ENCODE measurements around the gene SLC1A3.

Gene SLC1A3

GRCh38 chr5:36721664-36722235 is 115.3 kb downstream of the SLC1A3 start:
- H3K36me3 ChIP-seq (replicated peaks): no peaks in the 10 kb centered on the region
- H3K4me3 ChIP-seq: no peak overlapping the region
- H3K9me3 ChIP-seq: no peaks in the 10 kb centered on the region
- DNase-seq (ENCODE audit: low spot score in 2 of 2): no peak
- peaks cover 4% of the 10 kb centered on the region for H3K4me1 ChIP-seq
- in situ Hi-C loops (cut with MboI; ENCODE audit: low sequenced_read_pairs): no loop called here
- 0 out of 2 replicates have a peak, but pooled peaks cover 3% of the 10 kb centered on the region for H3K27me3 ChIP-seq (ENCODE audit: low read depth)

- H3K36me3 ChIP-seq (replicated peaks): no peaks in the 10 kb centered on the region
- no peaks in the 10 kb centered on the region for H3K9me3 ChIP-seq
- in situ Hi-C loops (cut with MboI; ENCODE audit: low sequenced_read_pairs): no loop called here
- DNase-seq (ENCODE audit: low spot score in 2 of 2): no peak
- no peak overlapping the region for H3K4me3 ChIP-seq
- no peaks in the 10 kb centered on the region for H3K4me1 ChIP-seq
- H3K27me3 ChIP-seq (ENCODE audit: low read depth): 0 out of 2 replicates have a peak, but pooled peaks cover 3% of the 10 kb centered on the region
Measured at GRCh38 chr5:36722900-36723299, 116.5 kb downstream of the SLC1A3 start.

GRCh38 chr5:36723912-36724311 is 117.5 kb downstream of the SLC1A3 start:
- no peaks in the 10 kb centered on the region for H3K9me3 ChIP-seq
- no peak overlapping the region for H3K4me3 ChIP-seq
- no peaks in the 10 kb centered on the region for H3K4me1 ChIP-seq
- in situ Hi-C loops (cut with MboI; ENCODE audit: low sequenced_read_pairs): no loop called here
- no peaks in the 10 kb centered on the region for H3K36me3 ChIP-seq (replicated peaks)
- 0 out of 2 replicates have a peak, but pooled peaks cover 1% of the 10 kb centered on the region for H3K27me3 ChIP-seq (ENCODE audit: low read depth)
- no peak for DNase-seq (ENCODE audit: low spot score in 2 of 2)

- Histone ChIP-seq H3K9me3 (no peaks in the 10 kb centered on the region), H3K4me3 (no peak overlapping the region), H3K27me3 (ENCODE audit: low read depth) (no peaks in the 10 kb centered on the region), H3K4me1 (no peaks in the 10 kb centered on the region), H3K36me3 (replicated peaks) (no peaks in the 10 kb centered on the region)
- no peak for DNase-seq (ENCODE audit: low spot score in 2 of 2)
- in situ Hi-C loops (cut with MboI; ENCODE audit: low sequenced_read_pairs): loop anchor here (25.0 kb wide), 1 partner anchor 288 kb away; no protein-coding TSS in a partner anchor
Measured at GRCh38 chr5:36724467-36725332, 118.3 kb downstream of the SLC1A3 start.

GRCh38 chr5:36726317-36726716 is 119.9 kb downstream of the SLC1A3 start:
- in situ Hi-C loops (cut with MboI; ENCODE audit: low sequenced_read_pairs): loop anchor here (25.0 kb wide), 1 partner anchor 286 kb away; no protein-coding TSS in a partner anchor
- H3K9me3 ChIP-seq: no peaks in the 10 kb centered on the region
- DNase-seq (ENCODE audit: low spot score in 2 of 2): no peak
- H3K36me3 ChIP-seq (replicated peaks): no peaks in the 10 kb centered on the region
- H3K4me1 ChIP-seq: no peaks in the 10 kb centered on the region
- H3K27me3 ChIP-seq (ENCODE audit: low read depth): no peaks in the 10 kb centered on the region
- H3K4me3 ChIP-seq: no peak overlapping the region

- Histone ChIP-seq H3K4me3 (no peak overlapping the region), H3K27me3 (ENCODE audit: low read depth) (no peaks in the 10 kb centered on the region), H3K4me1 (no peaks in the 10 kb centered on the region), H3K9me3 (no peaks in the 10 kb centered on the region), H3K36me3 (replicated peaks) (no peaks in the 10 kb centered on the region)
- no peak for DNase-seq (ENCODE audit: low spot score in 2 of 2)
- in situ Hi-C loops (cut with MboI; ENCODE audit: low sequenced_read_pairs): loop anchor here (25.0 kb wide), 1 partner anchor 286 kb away; no protein-coding TSS in a partner anchor
Measured at GRCh38 chr5:36726767-36727166, 120.4 kb downstream of the SLC1A3 start.

- Histone ChIP-seq H3K9me3 (no peaks in the 10 kb centered on the region), H3K4me3 (no peak overlapping the region), H3K27me3 (ENCODE audit: low read depth) (no peaks in the 10 kb centered on the region), H3K4me1 (no peaks in the 10 kb centered on the region), H3K36me3 (replicated peaks) (no peaks in the 10 kb centered on the region)
- in situ Hi-C loops (cut with MboI; ENCODE audit: low sequenced_read_pairs): loop anchor here (25.0 kb wide), 1 partner anchor 283 kb away; no protein-coding TSS in a partner anchor
- peak; percentile 40 to 63 for DNase-seq (ENCODE audit: low spot score in 2 of 2)
Measured at GRCh38 chr5:36728697-36729543, 122.5 kb downstream of the SLC1A3 start.

- Histone ChIP-seq H3K9me3 (no peaks in the 10 kb centered on the region), H3K27me3 (ENCODE audit: low read depth) (no peaks in the 10 kb centered on the region; the same call in 1 of the 2 replicates), H3K4me1 (no peaks in the 10 kb centered on the region), H3K36me3 (replicated peaks) (no peaks in the 10 kb centered on the region), H3K4me3 (no peak overlapping the region)
- in situ Hi-C loops (cut with MboI; ENCODE audit: low sequenced_read_pairs): loop anchor here (25.0 kb wide), 1 partner anchor 282 kb away; no protein-coding TSS in a partner anchor
- DNase-seq (ENCODE audit: low spot score in 2 of 2): no peak
Measured at GRCh38 chr5:36730537-36731216, 124.3 kb downstream of the SLC1A3 start.

GRCh38 chr5:36733183-36733582 is 126.8 kb downstream of the SLC1A3 start:
- no peak for DNase-seq (ENCODE audit: low spot score in 2 of 2)

GRCh38 chr5:36734422-36734821 is 128.0 kb downstream of the SLC1A3 start:
- H3K36me3 ChIP-seq (replicated peaks): no peaks in the 10 kb centered on the region
- no peak overlapping the region for H3K4me3 ChIP-seq
- H3K27me3 ChIP-seq (ENCODE audit: low read depth): peaks cover 5% of the 10 kb centered on the region; the same call in 1 of the 2 replicates
- H3K9me3 ChIP-seq: no peaks in the 10 kb centered on the region
- H3K4me1 ChIP-seq: no peaks in the 10 kb centered on the region
- no peak for DNase-seq (ENCODE audit: low spot score in 2 of 2)
- in situ Hi-C loops (cut with MboI; ENCODE audit: low sequenced_read_pairs): loop anchor here (25.0 kb wide), 1 partner anchor 278 kb away; no protein-coding TSS in a partner anchor

More at GRCh38 chr5:36733183-36733582, 126.8 kb downstream of the SLC1A3 start:
- Histone ChIP-seq H3K27me3 (ENCODE audit: low read depth) (peaks cover 5% of the 10 kb centered on the region; the same call in 1 of the 2 replicates), H3K9me3 (no peaks in the 10 kb centered on the region), H3K4me1 (no peaks in the 10 kb centered on the region), H3K4me3 (no peak overlapping the region), H3K36me3 (replicated peaks) (no peaks in the 10 kb centered on the region)
- in situ Hi-C loops (cut with MboI; ENCODE audit: low sequenced_read_pairs): loop anchor here (25.0 kb wide), 1 partner anchor 279 kb away; no protein-coding TSS in a partner anchor

- Histone ChIP-seq H3K9me3 (no peaks in the 10 kb centered on the region), H3K27me3 (ENCODE audit: low read depth) (peaks cover 5% of the 10 kb centered on the region; the same call in 1 of the 2 replicates), H3K36me3 (replicated peaks) (no peaks in the 10 kb centered on the region), H3K4me1 (no peaks in the 10 kb centered on the region), H3K4me3 (no peak overlapping the region)
- in situ Hi-C loops (cut with MboI; ENCODE audit: low sequenced_read_pairs): loop anchor here (5.0 to 25.0 kb wide), 2 partner anchors 141 to 276 kb away; partner anchors contain the start of gene NIPBL
- no peak for DNase-seq (ENCODE audit: low spot score in 2 of 2)
Measured at GRCh38 chr5:36735891-36736290, 129.5 kb downstream of the SLC1A3 start.

Data from HAP-1 (cell line).